GM18867 (cell line): ENCODE measurements around the gene EFEMP1.

Source experiments
- ATAC-seq: cut with Tn5 transposase; IDR thresholded peaks from one replicate; pipeline ENCODE4 v1.9.1; 2021; ENCODE audit warnings: mild to moderate bottlenecking, moderate library complexity; ENCODE audit not compliant: unreplicated experiment

EFEMP1 gene

GRCh38 chr2:55871637-55872036 lies 51.9 kb downstream of the EFEMP1 start:
- ATAC-seq: peak; percentile 26

DNA sequence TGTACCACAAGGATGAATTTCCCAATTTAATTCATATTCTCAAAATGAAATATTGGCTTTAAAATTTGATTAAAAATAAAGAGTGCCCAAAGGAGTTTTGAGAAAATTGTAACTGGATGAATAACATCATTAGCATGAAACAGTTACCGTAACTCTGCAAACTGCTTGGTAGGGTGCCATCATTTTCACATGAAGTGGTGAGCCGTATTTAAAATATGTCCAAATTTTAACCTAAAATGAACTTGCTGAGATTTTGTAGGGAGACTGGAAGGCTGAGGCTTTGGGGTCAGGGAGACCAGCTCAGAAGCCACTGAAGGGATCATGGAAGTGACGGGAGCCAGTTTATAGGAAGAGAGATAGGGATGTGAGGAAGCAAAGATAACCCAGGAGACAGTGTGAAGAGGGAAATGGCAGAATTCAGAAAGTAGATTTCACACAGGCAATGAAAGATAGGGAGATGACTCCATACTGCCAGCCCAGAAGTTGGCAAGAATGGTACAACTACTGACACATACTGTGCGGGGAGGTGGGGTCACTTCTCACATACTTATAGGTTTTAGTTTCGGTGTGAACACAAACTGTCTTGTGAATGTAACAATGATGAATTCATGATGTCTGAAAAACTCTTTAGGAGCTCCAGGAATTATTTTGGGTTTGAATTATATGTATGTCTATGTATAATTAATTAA lies 53.8 kb downstream of the EFEMP1 start:
- no peak for ATAC-seq

DNA sequence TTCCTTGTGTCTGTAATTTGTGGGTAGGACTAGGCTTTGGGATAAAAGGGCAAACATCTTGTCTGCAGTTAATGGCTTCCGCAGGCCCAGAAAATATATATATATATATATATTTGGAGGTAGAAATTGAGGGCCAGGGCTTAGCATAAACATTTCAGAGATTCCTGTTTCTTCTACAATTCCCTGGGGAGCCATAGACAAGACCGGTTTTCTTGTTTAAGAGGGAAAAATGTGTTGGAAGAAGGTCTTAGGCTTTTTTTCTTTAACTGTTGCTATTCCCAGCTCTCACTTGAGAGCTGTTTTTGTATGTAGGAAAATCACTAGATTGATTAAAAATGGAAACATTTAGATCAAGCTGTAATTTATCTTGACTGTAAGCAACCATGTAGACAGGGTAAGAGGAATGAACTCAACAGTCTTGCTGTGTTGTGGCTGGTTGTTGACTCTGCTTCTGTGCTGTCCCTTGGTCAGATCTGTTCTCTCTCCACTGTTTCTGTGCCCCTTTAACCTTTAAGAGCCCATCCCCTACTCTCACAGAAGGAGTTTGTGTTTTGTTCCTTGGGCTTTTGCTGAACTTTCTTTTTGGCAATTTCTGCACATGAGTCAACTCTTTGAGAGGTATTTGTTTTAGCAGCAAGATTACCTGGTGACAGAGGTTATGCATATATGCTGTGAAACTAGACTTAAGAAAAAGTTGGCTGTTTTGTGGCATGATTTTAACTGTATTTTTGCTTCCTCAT lies 58.3 kb downstream of the EFEMP1 start:
- no peak for ATAC-seq

DNA sequence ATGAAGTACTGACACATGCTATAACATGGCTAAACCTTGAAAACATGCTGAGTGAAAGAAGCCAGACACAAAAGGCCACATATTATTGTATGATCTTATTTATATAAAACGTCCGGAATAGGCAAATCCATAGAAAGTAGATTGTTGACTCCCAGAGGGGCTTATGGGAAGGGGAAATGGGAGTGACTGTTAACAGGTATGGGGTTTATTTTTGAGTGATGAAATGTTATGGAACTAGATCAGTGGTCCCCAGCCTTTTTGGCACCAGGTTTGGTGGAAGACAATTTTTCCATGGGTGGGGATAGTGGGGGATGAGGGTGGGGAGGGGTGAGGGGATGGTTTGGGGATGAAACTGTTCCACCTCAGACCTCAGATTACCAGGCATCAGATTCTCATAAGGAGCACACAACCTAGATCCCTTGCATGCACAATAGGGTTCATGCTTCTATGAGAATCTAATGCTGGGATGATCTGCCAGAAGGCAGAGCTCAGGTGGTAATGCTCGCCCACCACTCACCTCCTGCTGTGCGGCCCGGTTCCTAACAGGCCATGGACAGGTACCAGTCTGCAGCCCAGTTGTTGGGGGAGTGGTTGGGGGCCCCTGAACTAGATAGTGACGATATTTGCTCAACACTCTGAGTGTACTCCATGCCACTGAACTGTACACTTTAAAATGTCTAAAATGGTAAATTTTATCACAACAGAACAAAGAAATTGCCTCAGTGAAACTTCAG lies 59.1 kb downstream of the EFEMP1 start:
- no peak for ATAC-seq

DNA sequence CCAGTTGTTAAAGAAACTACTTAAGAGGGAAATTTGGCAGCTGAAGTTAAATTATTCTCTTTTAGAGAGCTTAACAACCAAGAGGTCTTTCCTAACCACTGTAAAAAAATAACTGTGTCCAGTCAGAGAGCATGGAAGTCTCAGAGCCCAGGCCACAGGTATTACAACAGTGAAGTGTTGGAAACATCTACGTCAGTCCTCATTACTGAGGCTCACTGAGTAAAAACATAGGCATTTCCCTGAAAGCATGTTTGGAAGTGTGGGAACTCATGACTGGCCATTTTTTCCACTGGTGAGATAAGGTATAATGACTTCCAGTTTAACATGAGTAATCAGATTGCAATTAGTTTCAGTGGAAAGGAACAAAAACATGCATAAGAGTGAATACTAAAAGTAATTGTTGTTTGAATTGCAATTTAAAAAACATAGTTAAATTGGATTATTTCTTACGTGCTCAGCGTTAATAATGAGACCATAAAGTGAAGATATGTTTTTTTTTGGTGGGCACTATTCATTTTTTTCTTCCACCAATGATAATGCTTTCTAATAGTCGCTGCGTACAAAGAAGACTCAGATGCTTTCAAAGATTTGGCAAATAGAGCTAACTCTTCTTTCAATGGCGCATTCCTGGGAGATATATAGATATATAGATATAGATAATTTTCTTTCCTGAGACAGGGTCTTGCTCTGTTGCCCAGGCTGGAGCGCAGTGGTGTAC lies 60.8 kb downstream of the EFEMP1 start:
- no peak for ATAC-seq

DNA sequence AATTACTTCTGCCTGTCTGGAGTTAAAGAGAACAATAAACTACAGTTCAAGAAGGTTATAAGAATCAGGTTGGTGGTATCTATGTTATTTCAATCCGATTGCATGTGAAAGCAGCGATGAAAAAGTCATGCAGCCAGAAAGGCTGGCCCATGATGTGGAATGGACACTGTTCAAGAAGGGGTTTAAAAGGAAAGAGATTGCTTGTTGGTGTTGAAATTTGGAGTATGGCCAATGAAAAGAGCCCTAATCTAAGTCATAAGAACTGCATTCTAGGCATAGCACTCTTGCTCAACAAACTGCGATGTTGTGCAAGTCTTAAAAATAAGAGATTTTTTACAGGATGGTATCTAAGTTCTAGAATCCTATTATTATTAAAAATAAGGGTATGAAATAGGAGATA lies 61.3 kb downstream of the EFEMP1 start:
- ATAC-seq: no peak

DNA sequence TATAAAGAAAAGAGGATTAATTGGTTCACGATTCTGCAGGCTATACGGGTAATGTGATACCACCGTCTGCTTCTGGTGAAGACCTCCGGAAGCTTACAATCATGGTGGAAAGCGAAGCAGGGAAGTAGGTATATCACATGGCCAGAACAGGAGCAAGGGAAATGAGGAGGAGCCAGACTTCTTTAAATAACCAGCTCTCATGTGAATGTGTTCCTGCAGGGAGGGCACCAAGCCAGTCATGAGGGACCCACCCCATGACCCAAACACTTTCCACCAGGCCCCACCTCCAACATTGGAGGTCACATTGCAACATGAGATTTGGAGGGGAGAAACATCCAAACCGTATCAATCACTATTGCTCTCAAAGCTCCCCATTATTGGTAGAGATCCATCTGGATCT lies 61.8 kb downstream of the EFEMP1 start:
- ATAC-seq: no peak

DNA sequence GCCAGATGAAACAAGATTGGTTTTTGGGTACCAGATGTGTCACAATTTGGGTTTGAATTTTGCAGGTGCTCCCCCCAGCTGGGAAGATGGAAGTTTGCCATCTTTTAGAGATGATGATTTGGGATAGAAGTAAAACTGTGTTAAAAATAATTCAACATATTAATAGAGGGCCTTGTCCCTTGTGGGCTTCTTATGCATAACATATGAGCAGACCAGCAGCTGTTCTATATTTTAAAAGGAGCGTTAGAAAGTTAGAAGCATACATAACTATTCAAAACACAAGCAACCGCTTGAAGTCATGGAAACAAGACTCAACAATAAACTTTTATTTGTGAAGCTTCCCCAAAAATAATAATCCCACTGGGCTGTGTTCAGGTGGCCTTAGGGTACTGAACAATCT lies 62.8 kb downstream of the EFEMP1 start:
- no peak for ATAC-seq

- ATAC-seq: no peak
Observed at GRCh38 chr2:55859875-55860274, 63.7 kb downstream of the EFEMP1 start.

DNA sequence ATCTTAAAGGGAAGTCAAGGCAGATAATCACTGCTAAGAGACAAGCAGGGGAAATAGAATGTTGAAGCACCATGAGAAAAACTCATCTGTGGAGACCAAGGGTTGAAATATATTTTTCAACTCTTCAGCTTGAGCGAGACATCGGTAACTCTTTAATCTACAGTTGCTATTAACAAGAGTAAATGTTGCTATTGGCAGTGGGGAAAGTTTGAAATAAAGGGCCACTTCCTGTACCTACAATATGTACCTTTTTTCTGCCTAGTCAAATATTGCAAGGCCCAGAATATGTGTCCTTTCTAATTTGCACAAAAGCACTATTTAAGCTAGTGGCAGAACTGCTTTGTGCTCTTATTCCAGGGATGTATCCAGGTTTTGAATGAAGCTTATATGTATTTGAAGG lies 65.8 kb downstream of the EFEMP1 start:
- ATAC-seq: no peak

DNA sequence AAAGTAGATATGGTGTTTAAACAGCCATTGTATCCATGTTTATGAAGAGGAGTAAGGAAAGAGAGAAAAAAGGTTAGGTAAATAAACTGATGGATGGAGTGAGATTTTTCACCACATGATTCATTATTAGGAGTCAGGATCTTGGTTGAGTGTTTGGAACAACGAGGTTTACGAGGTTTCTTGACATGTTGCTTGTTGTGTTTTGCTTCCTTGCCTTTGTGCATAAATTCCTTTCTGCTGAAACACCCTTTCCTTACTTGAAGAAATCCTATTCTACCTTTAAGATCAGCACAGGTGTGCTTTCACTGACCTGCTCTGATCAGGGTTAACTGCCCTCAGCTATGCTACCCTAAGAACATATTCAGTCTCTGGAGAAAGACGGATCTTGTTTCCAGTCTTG lies 66.6 kb downstream of the EFEMP1 start:
- no peak for ATAC-seq

GRCh38 chr2:55848096-55848495 lies 75.5 kb downstream of the EFEMP1 start:
- no peak for ATAC-seq

DNA sequence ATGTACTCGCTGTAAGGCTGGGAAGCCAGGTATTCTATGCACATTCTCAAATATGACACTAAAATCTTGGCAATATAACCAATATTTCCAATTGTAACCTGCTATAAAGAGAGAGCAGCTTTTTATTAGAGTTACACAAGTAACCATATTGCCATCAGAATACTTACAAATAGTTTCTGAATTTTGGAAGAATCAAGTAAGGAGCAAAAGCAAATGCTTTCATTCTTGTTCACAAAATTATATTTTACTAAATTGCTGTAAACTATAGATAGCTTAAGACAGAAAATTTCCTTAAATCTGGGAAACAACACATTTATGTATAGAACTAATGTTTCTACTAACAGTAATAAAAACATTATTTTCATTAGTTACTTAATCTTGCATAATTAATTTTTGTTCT lies 77.2 kb downstream of the EFEMP1 start:
- ATAC-seq: no peak

- ATAC-seq: no peak
Observed at GRCh38 chr2:55844986-55845385, 78.6 kb downstream of the EFEMP1 start.

DNA sequence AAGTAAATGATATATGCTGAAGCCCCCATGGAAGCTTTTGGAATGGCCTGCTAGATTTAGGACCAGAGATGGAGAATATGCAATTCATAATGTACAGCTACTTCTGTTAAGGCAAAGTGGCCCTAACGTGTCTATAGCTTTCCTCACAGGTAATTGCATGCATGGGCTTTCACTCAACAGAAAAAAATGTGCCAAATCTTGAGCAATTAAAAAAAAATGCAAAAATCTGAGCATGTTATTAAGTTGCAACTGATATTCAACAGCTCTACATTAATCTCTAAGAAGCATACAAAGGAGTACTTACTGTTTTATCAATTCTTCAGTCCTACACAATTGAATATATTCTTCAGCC lies 79.6 kb downstream of the EFEMP1 start:
- no peak for ATAC-seq

GRCh38 chr2:55843096-55843993 lies 80.2 kb downstream of the EFEMP1 start:
- no peak for ATAC-seq

- ATAC-seq: no peak
Observed at GRCh38 chr2:55842046-55842445, 81.5 kb downstream of the EFEMP1 start.

- peak; percentile 58 for ATAC-seq
Observed at GRCh38 chr2:55840460-55840859, 83.1 kb downstream of the EFEMP1 start.

DNA sequence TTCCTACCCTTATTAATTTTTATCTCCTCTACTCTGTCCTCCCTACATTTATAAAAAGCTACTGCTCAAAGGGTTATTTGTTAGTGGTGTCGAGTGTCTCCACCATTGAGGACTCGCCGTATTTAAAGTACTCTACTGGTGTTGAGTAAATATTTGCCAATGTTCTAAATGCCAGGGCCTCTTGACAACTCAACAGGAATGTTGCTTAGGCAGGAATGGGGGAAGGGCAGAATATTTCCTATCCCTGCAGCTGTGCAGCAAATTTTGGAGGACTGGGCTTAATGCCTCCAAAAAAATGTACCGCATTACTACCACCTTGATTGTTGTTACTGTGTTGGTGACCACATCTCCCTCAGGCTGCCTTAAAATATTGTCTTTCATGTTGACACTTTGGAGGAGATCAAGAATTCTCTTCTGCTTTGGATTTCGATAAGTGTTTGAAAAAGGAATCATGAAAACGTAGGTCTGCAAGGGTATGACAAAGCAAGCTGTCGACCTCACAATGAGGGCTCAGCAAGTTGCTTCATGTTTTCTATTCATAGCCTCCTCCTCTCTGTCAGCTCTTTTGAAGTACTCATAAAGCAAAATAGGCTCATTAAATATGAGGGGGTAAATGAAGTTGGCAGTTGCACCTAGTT lies 84.3 kb downstream of the EFEMP1 start:
- no peak for ATAC-seq

DNA sequence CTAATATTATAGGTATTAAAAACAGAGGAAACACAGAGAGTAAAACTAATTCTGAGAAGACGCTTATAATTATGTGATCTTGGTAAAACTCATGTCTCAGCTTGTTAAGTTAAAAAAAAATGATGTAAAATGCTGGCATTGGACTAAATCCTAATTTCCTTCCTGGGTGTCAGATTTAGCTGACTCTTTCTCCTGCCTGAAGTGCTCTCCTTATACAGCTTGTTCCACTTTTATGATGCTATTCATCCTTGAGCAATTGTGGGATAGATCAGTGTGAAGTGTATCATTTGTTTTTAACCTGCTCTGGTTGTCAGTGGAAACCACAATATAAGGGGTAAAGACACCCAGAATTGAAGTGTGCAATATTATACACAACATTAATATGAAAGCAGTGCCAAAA lies 84.9 kb downstream of the EFEMP1 start:
- ATAC-seq: no peak
